SU-DHL-6 (cell line): ENCODE measurements around the gene OSBPL10.

ENCODE experiments used
- EZH2phosphoT487 ChIP-seq: fragments of 200-600 bp; sonication (generic), shearing (Covaris generic); conservative IDR thresholded peaks from 2 replicates; pipeline ENCODE4 v1.6.1; 2018; ENCODE audit warnings: mild to moderate bottlenecking, antibody characterized with exemption, low read length, moderate library complexity, mixed read lengths
- TF ChIP-seq, protein P1 (sequence below): fragments of 200-600 bp; sonication (generic); IDR thresholded peaks from one replicate; pipeline ENCODE4 v1.5.1; 2017; ENCODE audit warnings: antibody characterized with exemption, mild to moderate bottlenecking, low read length, moderate library complexity; ENCODE audit not compliant: insufficient read depth, poor library complexity, severe bottlenecking

- TF ChIP-seq, protein P1, sequence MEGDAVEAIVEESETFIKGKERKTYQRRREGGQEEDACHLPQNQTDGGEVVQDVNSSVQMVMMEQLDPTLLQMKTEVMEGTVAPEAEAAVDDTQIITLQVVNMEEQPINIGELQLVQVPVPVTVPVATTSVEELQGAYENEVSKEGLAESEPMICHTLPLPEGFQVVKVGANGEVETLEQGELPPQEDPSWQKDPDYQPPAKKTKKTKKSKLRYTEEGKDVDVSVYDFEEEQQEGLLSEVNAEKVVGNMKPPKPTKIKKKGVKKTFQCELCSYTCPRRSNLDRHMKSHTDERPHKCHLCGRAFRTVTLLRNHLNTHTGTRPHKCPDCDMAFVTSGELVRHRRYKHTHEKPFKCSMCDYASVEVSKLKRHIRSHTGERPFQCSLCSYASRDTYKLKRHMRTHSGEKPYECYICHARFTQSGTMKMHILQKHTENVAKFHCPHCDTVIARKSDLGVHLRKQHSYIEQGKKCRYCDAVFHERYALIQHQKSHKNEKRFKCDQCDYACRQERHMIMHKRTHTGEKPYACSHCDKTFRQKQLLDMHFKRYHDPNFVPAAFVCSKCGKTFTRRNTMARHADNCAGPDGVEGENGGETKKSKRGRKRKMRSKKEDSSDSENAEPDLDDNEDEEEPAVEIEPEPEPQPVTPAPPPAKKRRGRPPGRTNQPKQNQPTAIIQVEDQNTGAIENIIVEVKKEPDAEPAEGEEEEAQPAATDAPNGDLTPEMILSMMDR, result no peak
- TF ChIP-seq EZH2phosphoT487, result no peak
These were observed 98.6 kb downstream of the OSBPL10 start for GRCh38 chr3:31882431-31882830.
